ENCODE data around the gene NDUFS5.
"Not testable (repeated sequence)": the region's sequence is repeated elsewhere in the genome, so short reads cannot be mapped to it uniquely, and the experiment has no call there.

Gene NDUFS5

DNA sequence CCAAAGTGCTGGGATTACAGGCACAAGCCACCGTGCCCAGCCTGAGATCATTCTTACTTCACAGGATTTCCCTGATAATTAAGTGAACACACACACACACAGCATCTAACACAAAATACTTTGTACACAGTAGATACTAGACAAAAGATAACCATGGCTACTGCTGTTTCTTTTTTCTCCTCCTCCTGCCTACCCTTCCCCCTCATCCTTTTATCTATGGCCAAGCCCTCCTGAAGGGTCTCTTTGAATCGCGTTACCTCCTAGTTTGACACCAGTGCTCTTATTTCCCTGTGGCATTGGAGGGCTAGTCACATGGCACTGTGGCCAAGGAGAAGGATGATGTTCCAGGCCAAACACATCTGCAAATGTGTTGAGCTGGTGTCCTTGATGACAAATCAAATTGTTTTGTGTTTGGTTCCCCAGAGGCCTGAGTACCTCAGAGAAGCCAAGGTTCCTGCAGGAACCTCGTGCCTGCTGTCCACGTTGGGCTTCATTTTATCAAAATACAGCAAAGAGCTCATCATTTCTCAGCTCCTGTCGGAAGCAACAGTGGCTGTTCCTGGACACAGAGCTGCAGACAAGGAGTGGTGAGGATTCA lies 20.6 kb downstream of the NDUFS5 start:
- TF ChIP-seq CSDC2 (CRISPR knock-in tag; IDR thresholded peaks at IDR 0.05) (no peak), TOX (CRISPR knock-in tag; IDR thresholded peaks at IDR 0.05; ENCODE audit: borderline replicate concordance) (no peak), TCF4 (CRISPR knock-in tag; IDR thresholded peaks at IDR 0.05; ENCODE audit: borderline replicate concordance) (no peak), ZFP3 (CRISPR knock-in tag; IDR thresholded peaks at IDR 0.05) (no peak)
- no peak for ATAC-seq

- TF ChIP-seq BACH2 (CRISPR knock-in tag; IDR thresholded peaks at IDR 0.05; ENCODE audit: borderline replicate concordance) (no peak), ZNF70 (CRISPR knock-in tag; IDR thresholded peaks at IDR 0.05) (no peak), ESRRG (CRISPR knock-in tag; IDR thresholded peaks at IDR 0.05) (no peak), ZFP3 (CRISPR knock-in tag; IDR thresholded peaks at IDR 0.05) (no peak)
- peak; percentile 93 for ATAC-seq
These were observed 21.5 kb downstream of the NDUFS5 start for GRCh38 chr1:39047374-39048229.

- no peak for TF ChIP-seq CSDC2 (CRISPR knock-in tag; IDR thresholded peaks at IDR 0.05)
- TF ChIP-seq, protein P1, sequence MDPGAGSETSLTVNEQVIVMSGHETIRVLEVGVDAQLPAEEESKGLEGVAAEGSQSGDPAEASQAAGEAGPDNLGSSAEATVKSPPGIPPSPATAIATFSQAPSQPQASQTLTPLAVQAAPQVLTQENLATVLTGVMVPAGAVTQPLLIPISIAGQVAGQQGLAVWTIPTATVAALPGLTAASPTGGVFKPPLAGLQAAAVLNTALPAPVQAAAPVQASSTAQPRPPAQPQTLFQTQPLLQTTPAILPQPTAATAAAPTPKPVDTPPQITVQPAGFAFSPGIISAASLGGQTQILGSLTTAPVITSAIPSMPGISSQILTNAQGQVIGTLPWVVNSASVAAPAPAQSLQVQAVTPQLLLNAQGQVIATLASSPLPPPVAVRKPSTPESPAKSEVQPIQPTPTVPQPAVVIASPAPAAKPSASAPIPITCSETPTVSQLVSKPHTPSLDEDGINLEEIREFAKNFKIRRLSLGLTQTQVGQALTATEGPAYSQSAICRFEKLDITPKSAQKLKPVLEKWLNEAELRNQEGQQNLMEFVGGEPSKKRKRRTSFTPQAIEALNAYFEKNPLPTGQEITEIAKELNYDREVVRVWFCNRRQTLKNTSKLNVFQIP (CRISPR knock-in tag; IDR thresholded peaks at IDR 0.05; ENCODE audit: borderline replicate concordance, low read depth), result no peak
- TF ChIP-seq ARNTL (CRISPR knock-in tag; IDR thresholded peaks at IDR 0.05; ENCODE audit: borderline replicate concordance, low read depth), result no peak
- TF ChIP-seq ZFP3 (CRISPR knock-in tag; IDR thresholded peaks at IDR 0.05), result no peak
- TF ChIP-seq ISL1 (CRISPR knock-in tag; IDR thresholded peaks at IDR 0.05), result no peak
- no peak for TF ChIP-seq GLIS3 (CRISPR knock-in tag; IDR thresholded peaks at IDR 0.05)
- TF ChIP-seq BACH2 (CRISPR knock-in tag; IDR thresholded peaks at IDR 0.05; ENCODE audit: borderline replicate concordance), result no peak
- no peak for ATAC-seq
These were observed 22.7 kb downstream of the NDUFS5 start for GRCh38 chr1:39048745-39049370.

DNA sequence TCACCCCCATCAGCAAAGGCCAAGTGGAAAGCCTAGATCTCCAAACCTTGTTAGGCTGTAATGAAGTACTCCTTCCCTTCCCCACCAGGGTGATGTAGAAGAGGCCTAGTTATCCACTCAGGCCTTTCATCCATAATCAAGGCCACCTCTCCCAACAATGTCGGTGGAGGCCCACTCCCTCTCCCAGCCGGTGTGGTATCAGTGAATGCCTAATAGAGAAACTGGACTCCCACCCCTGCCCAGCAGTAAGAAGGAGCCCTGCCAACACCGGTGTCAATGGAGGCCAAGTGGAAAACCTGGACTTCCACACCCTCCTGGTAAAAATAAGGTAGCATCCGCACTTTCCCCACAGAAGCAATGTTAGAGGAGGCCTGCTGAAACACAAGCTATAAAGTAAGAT lies 23.9 kb downstream of the NDUFS5 start:
- TF ChIP-seq ESRRG (CRISPR knock-in tag; IDR thresholded peaks at IDR 0.05) (no peak), ZNF70 (CRISPR knock-in tag; IDR thresholded peaks at IDR 0.05) (no peak), GLIS3 (CRISPR knock-in tag; IDR thresholded peaks at IDR 0.05) (no peak), OSR1 (CRISPR knock-in tag; IDR thresholded peaks at IDR 0.05) (no peak), SNAI2 (CRISPR knock-in tag; IDR thresholded peaks at IDR 0.05) (no peak), PPARA (CRISPR knock-in tag; IDR thresholded peaks at IDR 0.05; ENCODE audit: borderline replicate concordance) (no peak), ZFP30 (CRISPR knock-in tag; IDR thresholded peaks at IDR 0.05) (no peak)
- ATAC-seq, result no peak

GRCh38 chr1:39051193-39051850 lies 25.2 kb downstream of the NDUFS5 start:
- not testable (repeated sequence) for ATAC-seq

- no peak for ATAC-seq
These were observed 25.8 kb downstream of the NDUFS5 start for GRCh38 chr1:39051956-39052355.

DNA sequence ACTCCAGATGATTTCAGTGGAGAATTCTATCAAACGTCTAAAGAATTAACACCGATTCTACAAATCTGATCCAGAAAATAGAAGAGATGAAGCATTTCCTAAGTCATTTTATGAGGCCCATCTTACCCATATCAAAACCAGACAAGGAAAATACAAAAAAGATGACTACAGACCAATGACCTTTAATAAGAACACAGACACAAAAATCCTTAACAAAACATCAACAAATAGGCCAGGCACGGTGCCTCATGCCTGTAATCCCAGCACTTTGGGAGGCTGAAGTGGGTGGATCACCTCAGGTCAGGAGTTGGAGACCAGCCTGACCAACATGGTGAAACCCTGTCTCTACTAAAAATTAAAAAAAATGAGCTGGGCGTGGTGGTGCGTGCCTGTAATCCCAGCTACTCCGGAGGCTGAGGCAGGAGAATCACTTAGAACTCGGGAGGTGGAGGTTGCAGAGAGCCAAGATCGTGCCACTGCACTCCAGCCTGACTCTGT lies 29.1 kb downstream of the NDUFS5 start:
- ATAC-seq, result not testable (repeated sequence)

More at GRCh38 chr1:39051956-39052355, 25.8 kb downstream of the NDUFS5 start:
- TF ChIP-seq ZC3H10 (CRISPR knock-in tag; IDR thresholded peaks at IDR 0.05) (no peak), CSDC2 (CRISPR knock-in tag; IDR thresholded peaks at IDR 0.05) (no peak), ZFP3 (CRISPR knock-in tag; IDR thresholded peaks at IDR 0.05) (no peak), PATZ1 (CRISPR knock-in tag; IDR thresholded peaks at IDR 0.05; ENCODE audit: borderline replicate concordance) (no peak), RARB (CRISPR knock-in tag; IDR thresholded peaks at IDR 0.05) (no peak)

- not testable (repeated sequence) for ATAC-seq
These were observed 35.4 kb downstream of the NDUFS5 start for GRCh38 chr1:39061516-39061915.

All from SK-N-SH treated with all-trans-retinoic acid at 6 μM for 48 hours (cell line).